Activated CD8-positive, alpha-beta memory T cell treated with anti-CD3 and anti-CD28 coated beads, Interleukin-2, amount 10 ng/mL, durations not matched to agents 7 days and 5 days (primary cell): Measurements from ENCODE around the gene TRAPPC10. TPM values are rescaled to one million over a fixed set of nuclear protein-coding genes. Genes with fewer than 3 reads are reported as not detected.

Source experiments
- ATAC-seq: fragments of 150-1000 bp; cut with Tn5 transposase; one replicate; pipeline ENCODE4 v1.10.0; 2021; ENCODE audit warnings: moderate library complexity
- CTCF ChIA-PET: fragments of 350-600 bp; sonication (Branson Sonifier 250); formaldehyde crosslinking; loops from one replicate; lab custom pipeline; 2021; ENCODE audit warnings: antibody characterized with exemption; lab: Charles Lee
- DNase-seq: peaks from one replicate; pipeline ENCODE4 v3.0.0-alpha.2; 2020
- H3K27ac Mint-ChIP-seq: one replicate; pipeline ENCODE4 v1.8.0; 2021; ENCODE audit warnings: mild to moderate bottlenecking, mixed read lengths
- H3K27me3 Mint-ChIP-seq: one replicate; pipeline ENCODE4 v1.8.0; 2021; ENCODE audit warnings: mixed read lengths
- H3K36me3 Mint-ChIP-seq: one replicate; pipeline ENCODE4 v1.8.0; 2021; ENCODE audit warnings: mild to moderate bottlenecking, mixed read lengths
- H3K4me1 Mint-ChIP-seq: one replicate; pipeline ENCODE4 v1.8.0; 2021; ENCODE audit warnings: mixed read lengths
- H3K4me3 Mint-ChIP-seq: one replicate; pipeline ENCODE4 v1.8.0; 2021; ENCODE audit warnings: mild to moderate bottlenecking, moderate library complexity, mixed read lengths
- H3K9me3 Mint-ChIP-seq: one replicate; pipeline ENCODE4 v1.8.0; 2022; ENCODE audit warnings: low read depth, mixed read lengths
- total RNA-seq, 2 experiments: library from RNA; stranded (reverse); gene quantifications; one replicate each; pipeline ENCODE4 v1.2.3, GENCODE V29; 2021

Gene TRAPPC10
- total RNA-seq, 2 experiments from 2014 or later = 71.5 to 71.7 TPM

DNA sequence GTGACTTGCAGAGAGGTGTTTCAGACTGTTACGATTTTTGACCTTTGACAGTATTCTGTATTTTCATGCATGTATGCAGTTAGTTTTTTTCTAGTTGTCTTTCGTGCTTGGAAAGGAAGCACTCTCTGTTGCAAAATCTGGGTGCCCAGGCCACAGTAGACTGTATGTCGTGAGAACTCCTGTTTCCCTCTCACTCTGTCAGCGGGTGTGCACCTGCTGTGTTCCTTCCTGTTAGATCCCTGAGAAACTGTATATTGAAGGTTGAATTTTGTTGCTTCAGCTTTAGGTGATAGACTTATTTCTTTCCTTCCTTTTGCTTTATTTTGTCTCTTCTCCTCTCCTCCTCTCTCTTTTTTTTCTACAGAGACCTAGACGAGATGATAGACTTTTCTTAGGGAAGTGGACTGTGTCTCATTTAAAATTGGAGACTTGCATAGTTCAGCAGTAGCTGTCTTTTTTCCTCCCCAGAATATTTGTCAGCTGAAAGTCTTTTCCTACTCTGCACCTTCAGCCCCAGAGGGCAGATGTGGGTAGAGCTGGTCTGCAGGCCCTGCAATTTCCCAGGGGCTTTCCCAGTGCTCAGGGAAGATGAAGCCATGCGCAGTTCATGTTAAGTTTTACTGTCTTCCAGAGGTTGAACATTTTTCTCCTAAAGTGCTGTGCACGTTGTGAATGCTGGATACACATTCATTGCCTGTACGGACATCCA is 1.4 kb downstream of the TRAPPC10 start:
- Mint-ChIP-seq H3K27ac (peak overlapping the region; percentile 89), H3K4me3 (peak overlapping the region; percentile 97), H3K9me3 (no peaks in the 10 kb centered on the region), H3K27me3 (no peaks in the 10 kb centered on the region), H3K4me1 (peaks cover 60% of the 10 kb centered on the region), H3K36me3 (peaks cover 16% of the 10 kb centered on the region)
- DNase-seq (peak; percentile 51), ATAC-seq (no peak)
- CTCF ChIA-PET = interaction anchor here (0.9 to 2.5 kb wide), 8 partner anchors 15 to 284 kb away, joined by 3 to 19 read pairs (median 4); no protein-coding TSS in a partner anchor

- Mint-ChIP-seq H3K4me1 (peaks cover 78% of the 10 kb centered on the region), H3K27ac (peak overlapping the region; percentile 46), H3K27me3 (no peaks in the 10 kb centered on the region), H3K36me3 (peaks cover 14% of the 10 kb centered on the region), H3K9me3 (no peaks in the 10 kb centered on the region), H3K4me3 (no peak overlapping the region)
- CTCF ChIA-PET = interaction anchor here (1.0 to 1.3 kb wide), 2 partner anchors 67 to 776 kb away, joined by 3 to 6 read pairs; no protein-coding TSS in a partner anchor
- DNase-seq = no peak
- no peak for ATAC-seq
Measured at GRCh38 chr21:44017601-44018000, 5.5 kb downstream of the TRAPPC10 start.

- no peaks in the 10 kb centered on the region for H3K27me3 Mint-ChIP-seq
- DNase-seq (no peak), ATAC-seq (no peak)
- CTCF ChIA-PET = interaction anchor here (1.0 to 1.6 kb wide), 2 partner anchors 41 to 776 kb away, joined by 3 to 7 read pairs; no protein-coding TSS in a partner anchor
- peaks cover 80% of the 10 kb centered on the region for H3K4me1 Mint-ChIP-seq
- H3K4me3 Mint-ChIP-seq = no peak overlapping the region
- H3K36me3 Mint-ChIP-seq = peaks cover 13% of the 10 kb centered on the region
- H3K9me3 Mint-ChIP-seq = no peaks in the 10 kb centered on the region
- peak overlapping the region; percentile 46 for H3K27ac Mint-ChIP-seq
Measured at GRCh38 chr21:44018127-44018526, 6.0 kb downstream of the TRAPPC10 start.

DNA sequence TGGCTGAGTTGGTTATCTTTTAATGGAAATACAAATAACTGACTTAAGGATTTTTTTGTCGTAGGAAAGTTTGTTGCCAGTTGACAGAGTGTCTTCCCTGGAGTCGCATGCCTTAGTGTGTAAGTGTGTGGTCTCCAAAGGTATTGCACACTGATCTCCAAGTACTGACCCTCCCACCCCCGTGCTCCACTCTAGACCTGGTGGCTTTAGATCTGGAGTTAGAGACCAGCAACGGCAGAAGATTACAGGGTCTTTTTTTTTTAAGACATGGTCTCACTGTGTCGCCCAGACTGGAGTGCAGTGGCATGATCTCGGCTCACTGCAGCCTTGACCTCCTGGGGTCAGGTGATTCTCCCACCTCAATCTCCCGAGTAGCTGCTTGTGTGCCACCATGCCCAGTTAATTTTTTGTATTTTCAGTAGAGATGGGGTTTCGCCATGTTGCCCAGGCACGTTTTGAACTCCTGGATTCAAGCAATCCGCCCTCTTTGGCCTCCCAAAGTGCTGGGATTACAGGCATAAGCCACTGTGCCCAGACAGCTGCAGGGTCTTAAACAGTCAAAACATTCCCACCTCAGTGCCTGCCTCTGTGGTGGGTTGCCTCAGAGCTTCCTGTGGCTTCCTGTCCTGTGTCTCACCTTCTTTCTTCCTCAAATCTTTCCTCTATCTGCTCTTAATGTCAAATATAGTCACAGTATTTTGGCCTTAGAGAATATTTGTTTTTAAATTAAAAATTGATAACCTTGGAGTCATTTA is 6.9 kb downstream of the TRAPPC10 start:
- Mint-ChIP-seq H3K27me3 (no peaks in the 10 kb centered on the region), H3K4me3 (no peak overlapping the region), H3K4me1 (peaks cover 77% of the 10 kb centered on the region), H3K27ac (peak overlapping the region; percentile 70), H3K36me3 (peaks cover 12% of the 10 kb centered on the region), H3K9me3 (no peaks in the 10 kb centered on the region)
- ATAC-seq (peak; percentile 55), DNase-seq (peak; percentile 62)
- CTCF ChIA-PET = interaction anchor here (1.0 to 1.6 kb wide), 4 partner anchors 9 to 75 kb away, joined by 3 to 7 read pairs (median 4); no protein-coding TSS in a partner anchor

DNA sequence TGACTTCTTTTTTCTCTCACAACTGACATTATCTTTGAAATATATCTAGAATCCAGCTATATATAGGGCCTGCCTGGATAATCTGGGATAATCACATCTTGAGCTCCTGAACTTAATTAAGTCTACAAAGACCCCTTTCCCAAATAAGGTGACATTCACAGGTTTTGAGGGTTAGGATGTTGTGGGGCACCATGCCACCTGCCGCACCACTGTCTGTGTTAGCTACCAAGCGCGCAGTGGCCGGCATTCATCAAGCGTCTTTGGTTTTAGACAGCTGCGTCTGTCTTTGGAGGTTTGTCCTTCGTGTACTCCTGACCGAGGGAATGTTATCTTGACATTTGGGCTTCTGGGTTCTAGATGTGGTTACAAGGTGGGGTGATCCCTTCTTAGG is 7.5 kb downstream of the TRAPPC10 start:
- H3K36me3 Mint-ChIP-seq = peaks cover 10% of the 10 kb centered on the region
- H3K27me3 Mint-ChIP-seq = no peaks in the 10 kb centered on the region
- DNase-seq (no peak), ATAC-seq (no peak)
- CTCF ChIA-PET = interaction anchor here (1.0 to 1.6 kb wide), 5 partner anchors 9 to 75 kb away, joined by 3 to 7 read pairs (median 4); no protein-coding TSS in a partner anchor
- H3K9me3 Mint-ChIP-seq = no peaks in the 10 kb centered on the region
- H3K4me3 Mint-ChIP-seq = no peak overlapping the region
- peaks cover 76% of the 10 kb centered on the region for H3K4me1 Mint-ChIP-seq
- peak overlapping the region; percentile 36 for H3K27ac Mint-ChIP-seq

DNA sequence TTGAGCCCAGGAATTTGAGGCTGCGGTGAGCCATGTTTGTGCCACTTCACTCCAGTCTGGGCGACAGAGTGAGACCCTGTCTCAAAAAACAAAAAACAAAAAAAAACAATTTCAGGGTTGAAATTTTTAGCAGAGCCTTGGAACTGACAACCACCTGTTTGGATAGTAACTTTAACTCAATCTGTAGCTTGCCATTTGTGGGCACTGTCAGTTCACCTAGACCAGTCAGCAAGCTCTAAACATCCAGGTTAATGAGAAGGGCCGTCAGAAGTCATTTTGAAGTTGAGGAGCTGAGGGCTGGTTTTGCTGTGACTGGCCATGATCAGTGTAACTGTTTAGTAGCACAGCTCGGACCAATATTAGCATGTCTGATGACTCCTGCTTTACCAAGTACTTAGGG is 8.4 kb downstream of the TRAPPC10 start:
- peak overlapping the region; percentile 52 for H3K27ac Mint-ChIP-seq
- no peaks in the 10 kb centered on the region for H3K9me3 Mint-ChIP-seq
- no peak for DNase-seq
- peaks cover 78% of the 10 kb centered on the region for H3K4me1 Mint-ChIP-seq
- ATAC-seq = no peak
- H3K4me3 Mint-ChIP-seq = no peak overlapping the region
- H3K27me3 Mint-ChIP-seq = no peaks in the 10 kb centered on the region
- peaks cover 7% of the 10 kb centered on the region for H3K36me3 Mint-ChIP-seq
- CTCF ChIA-PET = interaction anchor here (1.2 to 1.5 kb wide), 4 partner anchors 8 to 74 kb away, joined by 3 to 4 read pairs (median 4); no protein-coding TSS in a partner anchor

DNA sequence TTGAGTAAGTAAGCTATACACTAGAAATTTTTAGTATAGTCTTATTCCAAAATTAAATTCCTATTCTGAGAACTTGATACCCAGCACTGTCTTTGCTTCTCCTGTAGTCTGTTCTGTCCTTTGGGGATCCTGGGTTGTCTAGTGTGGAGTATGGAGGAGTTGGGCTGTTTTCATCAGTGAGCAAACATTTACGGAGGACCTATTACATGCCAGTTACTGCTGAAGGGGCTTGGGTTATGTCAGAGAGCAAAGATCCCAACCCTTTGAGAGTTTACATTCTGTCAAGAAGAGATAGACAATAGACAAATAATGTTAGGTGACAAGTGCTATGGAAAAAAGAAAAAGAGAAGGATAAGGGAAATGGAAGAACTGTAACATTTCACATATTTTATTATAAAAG is 9.0 kb downstream of the TRAPPC10 start:
- Mint-ChIP-seq H3K27me3 (no peaks in the 10 kb centered on the region), H3K36me3 (peaks cover 10% of the 10 kb centered on the region), H3K4me1 (peaks cover 78% of the 10 kb centered on the region), H3K4me3 (no peak overlapping the region), H3K27ac (peak overlapping the region; percentile 67), H3K9me3 (no peaks in the 10 kb centered on the region)
- DNase-seq (no peak), ATAC-seq (no peak)
- CTCF ChIA-PET = interaction anchor here (1.2 to 1.3 kb wide), 2 partner anchors 44 to 62 kb away, joined by 3 to 4 read pairs; no protein-coding TSS in a partner anchor

GRCh38 chr21:44024257-44024656 is 12.1 kb downstream of the TRAPPC10 start:
- H3K4me3 Mint-ChIP-seq = no peak overlapping the region
- no peak for ATAC-seq
- H3K9me3 Mint-ChIP-seq = no peaks in the 10 kb centered on the region
- peaks cover 18% of the 10 kb centered on the region for H3K36me3 Mint-ChIP-seq
- peaks cover 61% of the 10 kb centered on the region for H3K4me1 Mint-ChIP-seq
- CTCF ChIA-PET = interaction anchor here (1.0 to 1.1 kb wide), 2 partner anchors 28 to 41 kb away, joined by 3 read pairs; no protein-coding TSS in a partner anchor
- DNase-seq = no peak
- no peak overlapping the region for H3K27ac Mint-ChIP-seq
- no peaks in the 10 kb centered on the region for H3K27me3 Mint-ChIP-seq

GRCh38 chr21:44024887-44025353 is 12.8 kb downstream of the TRAPPC10 start:
- Mint-ChIP-seq H3K36me3 (peaks cover 19% of the 10 kb centered on the region), H3K4me3 (no peak overlapping the region), H3K9me3 (no peaks in the 10 kb centered on the region), H3K27me3 (no peaks in the 10 kb centered on the region), H3K4me1 (peaks cover 58% of the 10 kb centered on the region), H3K27ac (peak overlapping the region; percentile 44)
- CTCF ChIA-PET = no interaction called here
- ATAC-seq (no peak), DNase-seq (no peak)

- Mint-ChIP-seq H3K4me1 (peaks cover 46% of the 10 kb centered on the region), H3K27me3 (no peaks in the 10 kb centered on the region), H3K4me3 (no peak overlapping the region), H3K9me3 (no peaks in the 10 kb centered on the region), H3K36me3 (peaks cover 27% of the 10 kb centered on the region), H3K27ac (no peak overlapping the region)
- CTCF ChIA-PET = interaction anchor here (1.2 to 1.4 kb wide), 2 partner anchors 8 to 14 kb away, joined by 4 read pairs; no protein-coding TSS in a partner anchor
- ATAC-seq (no peak), DNase-seq (no peak)
Measured at GRCh38 chr21:44027607-44028286, 15.6 kb downstream of the TRAPPC10 start.

DNA sequence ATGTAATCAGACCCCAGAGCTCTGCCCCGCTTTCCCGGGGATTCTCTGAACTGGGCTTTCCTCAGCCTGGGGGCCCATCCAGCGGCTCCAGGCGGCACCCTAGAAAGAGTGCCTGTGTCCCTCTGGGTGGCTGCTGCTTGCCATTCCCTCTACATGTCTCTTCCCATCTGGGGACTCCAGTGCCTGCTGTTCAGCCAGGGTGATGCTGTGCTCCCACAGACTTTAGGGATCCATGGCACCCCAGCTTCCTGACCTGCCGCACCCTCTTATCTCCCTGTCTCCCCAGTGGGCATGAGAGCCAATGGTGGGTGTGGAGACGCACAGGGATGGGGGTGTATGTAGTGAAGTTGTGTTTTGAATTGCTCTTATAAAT is 16.2 kb downstream of the TRAPPC10 start:
- H3K27me3 Mint-ChIP-seq = no peaks in the 10 kb centered on the region

GRCh38 chr21:44029460-44030087 is 17.5 kb downstream of the TRAPPC10 start:
- H3K36me3 Mint-ChIP-seq = peaks cover 35% of the 10 kb centered on the region
- H3K27ac Mint-ChIP-seq = no peak overlapping the region
- no peak for DNase-seq
- no peaks in the 10 kb centered on the region for H3K9me3 Mint-ChIP-seq
- ATAC-seq = no peak
- CTCF ChIA-PET = no interaction called here
- no peak overlapping the region for H3K4me3 Mint-ChIP-seq
- no peaks in the 10 kb centered on the region for H3K27me3 Mint-ChIP-seq
- peaks cover 35% of the 10 kb centered on the region for H3K4me1 Mint-ChIP-seq

More for the DNA sequence above, 16.2 kb downstream of the TRAPPC10 start:
- no peak overlapping the region for H3K4me3 Mint-ChIP-seq
- H3K27ac Mint-ChIP-seq = no peak overlapping the region
- DNase-seq (no peak), ATAC-seq (no peak)
- H3K4me1 Mint-ChIP-seq = peaks cover 44% of the 10 kb centered on the region
- CTCF ChIA-PET = interaction anchor here (1.2 to 1.4 kb wide), 2 partner anchors 8 to 14 kb away, joined by 4 read pairs; no protein-coding TSS in a partner anchor
- H3K9me3 Mint-ChIP-seq = no peaks in the 10 kb centered on the region
- peaks cover 29% of the 10 kb centered on the region for H3K36me3 Mint-ChIP-seq
